Epidermal melanocyte (primary cell): ENCODE measurements around the gene CLIP1.
"Not testable (repeated sequence)": the region's sequence is repeated elsewhere in the genome, so short reads cannot be mapped to it uniquely, and the experiment has no call there.

ENCODE experiments used
- DNase-seq: peaks from one replicate; pipeline ENCODE4 v3.0.0; 2011; ENCODE audit warnings: low spot score; ENCODE audit not compliant: insufficient read length

Gene CLIP1

GRCh38 chr12:122421821-122422729 is at the start of gene CLIP1:
TSS of gene CLIP1 (minus strand) at chr12:122422669. CDS start at chr12:122380452, 42,217 bp downstream.
- peak; percentile 47 for DNase-seq

DNA sequence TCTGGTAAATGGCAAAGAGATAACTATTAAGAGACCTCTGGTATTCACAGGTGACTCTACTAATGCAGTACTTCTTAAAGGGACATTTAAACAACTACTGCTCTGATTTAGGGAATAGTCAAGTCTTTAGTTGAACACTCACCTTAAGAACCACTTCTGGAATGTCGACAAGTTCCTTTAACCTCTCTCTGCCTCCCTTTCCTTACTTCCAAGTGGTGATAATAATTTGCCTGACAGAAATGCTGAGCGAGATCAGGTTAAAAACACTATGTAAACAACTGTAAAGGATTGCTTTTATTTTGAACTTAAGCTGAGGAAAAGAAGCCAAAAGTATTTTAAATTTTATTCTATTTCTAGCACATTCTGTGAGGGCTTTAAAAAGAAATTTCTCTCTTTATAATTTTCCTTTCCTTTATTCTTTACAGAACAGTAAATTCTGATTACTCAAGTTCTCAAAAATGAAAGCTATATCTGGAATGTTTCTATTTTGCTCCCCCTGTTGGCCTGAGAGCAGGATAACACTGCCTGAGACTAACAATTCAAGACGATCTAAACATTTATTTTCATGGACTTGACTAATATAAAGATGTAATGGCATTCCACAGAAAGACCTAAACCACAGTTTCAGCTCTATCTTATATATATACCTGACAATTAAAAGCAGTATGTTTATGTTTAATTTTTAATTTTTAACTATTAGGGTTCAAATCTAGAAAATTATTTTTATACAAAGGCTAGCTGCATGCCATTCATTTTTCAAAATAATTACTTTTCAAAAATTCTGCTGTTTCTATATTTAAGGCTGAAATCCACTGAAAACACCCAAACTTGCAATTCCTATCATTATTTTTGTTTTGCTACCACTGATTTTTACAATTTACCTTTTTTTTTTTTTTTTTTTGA is 49.1 kb upstream of the CLIP1 start:
- DNase-seq = peak; percentile 30

DNA sequence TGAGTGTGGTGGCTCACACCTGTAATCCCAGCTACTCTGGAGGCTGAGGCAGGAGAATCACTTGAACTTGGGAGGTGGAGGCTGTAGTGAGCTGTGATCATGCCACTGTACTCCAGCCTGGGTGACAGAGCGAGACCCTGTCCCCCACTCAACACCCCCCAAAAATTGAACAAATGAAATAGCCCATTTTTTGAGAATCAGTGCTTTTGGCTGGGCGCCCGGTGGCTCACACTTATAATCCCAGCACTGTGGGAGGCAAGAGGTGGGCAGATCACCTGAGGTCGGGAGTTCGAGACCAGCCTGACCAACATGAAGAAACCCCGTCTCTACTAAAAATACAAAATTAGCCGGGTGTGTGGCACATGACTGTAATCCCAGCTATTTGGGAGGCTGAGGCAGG is 48.1 kb upstream of the CLIP1 start:
- DNase-seq = not testable (repeated sequence)

GRCh38 chr12:122469856-122470255 is 47.4 kb upstream of the CLIP1 start:
- not testable (repeated sequence) for DNase-seq

- DNase-seq = no peak
Measured at GRCh38 chr12:122467983-122468382, 45.5 kb upstream of the CLIP1 start.

GRCh38 chr12:122464317-122465042 is 42.0 kb upstream of the CLIP1 start:
- DNase-seq = peak; percentile 63

- DNase-seq = no peak
Measured at GRCh38 chr12:122460641-122461040, 38.2 kb upstream of the CLIP1 start.

GRCh38 chr12:122460061-122460460 is 37.6 kb upstream of the CLIP1 start:
- no peak for DNase-seq

DNA sequence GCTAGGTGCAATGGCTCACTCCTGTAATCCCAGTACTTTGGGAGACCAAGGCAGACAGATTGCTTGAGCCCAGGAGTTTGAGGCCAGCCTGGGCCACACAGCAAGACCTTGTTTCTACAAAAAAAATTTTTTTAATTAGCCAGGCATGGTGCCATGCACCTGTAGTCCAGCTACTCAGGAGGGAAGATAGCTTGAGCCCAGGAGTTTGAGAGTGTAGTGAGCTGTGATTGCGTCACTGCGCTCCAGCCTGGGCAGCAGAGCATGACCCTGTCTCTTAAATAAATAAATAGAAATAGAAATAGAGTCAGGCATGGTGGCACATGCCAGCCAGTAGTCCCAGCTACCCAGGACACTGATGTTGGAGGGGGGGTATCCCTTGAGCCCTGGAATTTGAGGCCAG is 36.7 kb upstream of the CLIP1 start:
- no peak for DNase-seq

DNA sequence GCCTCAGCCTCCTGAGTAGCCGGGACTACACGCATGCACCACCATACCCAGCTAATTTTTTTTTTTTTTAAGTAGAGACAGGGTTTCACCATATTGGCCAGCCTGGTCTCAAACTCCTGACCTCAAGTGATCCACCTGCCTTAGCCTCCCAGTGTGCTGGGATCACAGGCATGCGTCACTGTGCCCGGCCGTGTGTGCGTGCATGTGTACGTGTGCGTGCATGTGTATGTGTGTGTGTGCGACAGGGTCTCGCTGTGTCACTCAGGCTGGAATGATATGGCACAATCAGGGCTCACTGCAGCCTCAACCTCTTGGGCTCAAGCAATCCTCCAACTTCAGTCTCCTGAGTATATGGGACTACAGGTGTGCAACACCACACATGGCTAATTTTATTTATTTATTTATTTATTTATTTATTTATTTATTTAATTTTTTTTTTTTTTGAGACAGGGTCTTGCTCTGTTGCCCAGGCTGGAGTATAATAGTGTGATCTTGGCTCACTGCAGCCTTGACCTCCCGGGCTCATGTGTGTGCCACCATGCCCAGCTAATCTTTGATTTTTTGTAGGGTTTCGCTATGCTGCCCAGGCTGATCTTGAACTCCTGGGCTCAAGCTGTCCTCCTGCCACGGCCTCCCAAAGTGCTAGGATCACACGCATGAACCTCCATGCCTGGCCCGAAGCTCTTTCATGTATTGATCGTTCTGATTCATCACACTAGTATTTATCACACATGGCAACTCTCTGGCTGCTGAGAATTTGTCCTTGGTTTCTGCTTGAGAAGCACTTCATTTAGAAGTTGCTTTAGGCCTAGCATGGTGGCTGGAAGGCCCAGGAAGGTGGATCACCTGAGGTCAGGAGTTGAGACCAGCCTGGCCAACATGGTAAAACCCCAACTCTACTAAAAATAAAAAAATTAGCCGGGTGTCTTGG is 35.9 kb upstream of the CLIP1 start:
- no peak for DNase-seq

DNA sequence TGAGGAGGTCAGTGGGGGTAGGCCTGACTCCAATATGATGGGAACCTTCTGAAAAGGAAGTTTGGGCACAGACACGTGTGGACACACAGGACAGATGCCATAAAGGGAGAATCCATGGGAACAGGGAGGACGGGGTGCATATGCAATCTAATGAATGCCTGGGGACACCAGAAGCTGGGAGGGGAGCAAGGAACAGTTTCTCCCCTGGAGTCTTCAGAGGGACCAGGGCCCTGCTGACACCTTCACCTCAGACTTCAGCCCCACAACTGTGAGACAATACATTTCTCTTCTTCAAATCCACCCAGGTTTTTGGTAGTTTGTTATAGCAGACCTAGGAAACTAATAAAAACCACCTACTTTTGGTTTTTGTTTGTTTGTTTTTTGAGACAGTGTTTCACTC is 35.2 kb upstream of the CLIP1 start:
- DNase-seq = no peak

DNA sequence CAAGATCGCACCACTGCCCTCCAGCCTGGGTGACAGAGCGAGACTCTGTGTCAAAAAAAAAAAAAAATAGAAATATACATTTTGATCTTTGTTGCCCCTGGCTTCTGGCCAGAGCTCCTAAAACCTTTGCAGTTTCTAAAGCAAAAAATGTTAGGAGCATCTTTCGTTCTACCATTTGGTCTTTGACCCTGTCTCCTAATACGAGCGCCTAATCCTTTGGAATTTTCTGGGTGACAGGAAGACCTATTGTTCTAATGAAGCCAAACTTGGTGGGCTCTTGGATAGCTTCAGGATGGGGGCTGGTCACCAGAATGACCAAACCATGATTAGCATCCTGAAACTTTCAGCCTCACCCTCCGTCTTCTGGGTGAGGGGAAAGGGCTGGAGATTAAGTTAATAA is 32.3 kb upstream of the CLIP1 start:
- DNase-seq = no peak

DNA sequence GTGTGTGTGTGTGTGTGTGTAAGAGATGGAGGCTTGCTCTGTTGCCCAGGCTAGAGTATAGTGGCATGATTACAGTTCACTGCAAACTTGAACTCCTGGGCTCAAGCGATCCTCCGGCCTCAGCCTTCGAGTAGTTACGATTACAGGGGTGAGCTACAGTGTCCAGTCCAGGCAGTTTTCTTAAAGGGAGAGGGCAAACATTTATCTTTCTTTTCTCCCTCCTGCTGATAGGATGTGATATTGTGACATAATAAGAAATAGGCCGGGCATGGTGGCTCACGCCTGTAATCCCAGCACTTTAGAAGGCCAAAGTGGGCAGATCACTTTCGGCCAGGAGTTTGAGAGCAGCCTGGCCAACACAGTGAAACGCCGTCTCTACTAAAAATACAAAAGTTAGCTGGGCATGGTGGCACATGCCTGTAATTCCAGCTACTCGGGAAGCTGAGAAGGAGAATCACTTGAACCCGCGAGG is 31.8 kb upstream of the CLIP1 start:
- no peak for DNase-seq

DNA sequence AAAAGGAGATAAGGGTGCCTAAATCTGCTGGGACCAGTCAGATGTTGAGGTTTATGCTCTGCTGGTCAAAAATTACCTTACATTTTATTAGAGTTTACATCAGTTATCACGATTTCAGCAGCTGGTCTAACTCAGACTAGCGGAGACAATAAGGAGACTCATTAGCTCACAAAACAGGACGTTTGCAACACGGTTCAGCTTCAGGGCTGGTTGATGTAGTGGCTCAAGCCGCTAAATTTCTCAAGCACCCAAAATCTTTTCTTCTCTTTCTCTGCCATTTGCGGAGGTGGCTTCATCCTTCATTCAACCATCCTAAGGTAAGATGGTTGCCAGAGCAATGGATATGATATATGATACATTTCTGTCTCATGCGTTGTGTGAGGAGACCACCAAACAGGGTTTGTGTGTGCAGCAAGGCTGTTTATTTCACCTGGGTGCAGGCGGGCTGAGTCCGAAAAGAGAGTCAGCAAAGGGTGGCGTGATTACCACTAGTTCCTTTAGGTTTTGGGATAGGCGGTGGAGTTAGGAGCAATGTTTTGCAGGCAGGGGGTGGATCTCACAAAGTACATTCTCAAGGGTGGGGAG is 30.3 kb upstream of the CLIP1 start:
- DNase-seq = no peak

GRCh38 chr12:122449317-122449716 is 26.8 kb upstream of the CLIP1 start:
- no peak for DNase-seq

DNA sequence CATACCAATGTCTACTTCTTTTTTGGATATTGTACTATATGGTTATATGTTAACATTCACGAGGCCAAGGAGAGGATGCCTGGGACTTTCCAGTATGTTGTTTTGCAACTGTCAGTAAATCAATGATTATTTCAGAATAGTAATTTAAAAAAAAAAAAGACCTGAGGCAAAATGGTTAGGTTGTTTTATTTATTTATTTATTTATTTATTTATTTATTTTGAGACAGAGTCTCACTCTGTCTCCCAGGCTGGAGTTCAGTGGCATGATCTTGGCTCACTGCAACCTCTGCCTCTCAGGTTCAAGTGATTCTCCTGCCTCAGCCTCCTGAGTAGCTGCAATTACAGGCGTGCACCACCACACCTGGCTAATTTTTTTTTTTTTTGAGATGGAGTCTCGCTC is 25.4 kb upstream of the CLIP1 start:
- not testable (repeated sequence) for DNase-seq

DNA sequence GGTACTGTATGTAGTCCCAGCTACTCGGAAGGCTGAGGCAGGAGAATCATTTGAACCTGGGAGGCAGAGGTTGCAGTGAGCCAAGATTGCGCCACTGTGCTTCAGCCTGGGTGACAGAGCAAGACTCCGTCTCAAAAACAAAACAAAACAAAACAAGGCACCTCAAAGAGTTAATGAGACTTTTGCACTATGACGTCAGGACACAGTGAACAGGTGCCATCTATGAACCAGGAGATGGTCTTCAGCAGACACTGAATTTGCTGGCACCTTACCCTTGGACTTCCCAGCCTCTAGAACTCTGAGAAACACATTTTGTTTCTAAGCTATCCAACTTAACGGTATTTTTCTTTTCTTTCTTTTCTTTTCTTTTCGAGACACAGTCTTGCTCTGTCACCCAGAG is 23.9 kb upstream of the CLIP1 start:
- not testable (repeated sequence) for DNase-seq

DNA sequence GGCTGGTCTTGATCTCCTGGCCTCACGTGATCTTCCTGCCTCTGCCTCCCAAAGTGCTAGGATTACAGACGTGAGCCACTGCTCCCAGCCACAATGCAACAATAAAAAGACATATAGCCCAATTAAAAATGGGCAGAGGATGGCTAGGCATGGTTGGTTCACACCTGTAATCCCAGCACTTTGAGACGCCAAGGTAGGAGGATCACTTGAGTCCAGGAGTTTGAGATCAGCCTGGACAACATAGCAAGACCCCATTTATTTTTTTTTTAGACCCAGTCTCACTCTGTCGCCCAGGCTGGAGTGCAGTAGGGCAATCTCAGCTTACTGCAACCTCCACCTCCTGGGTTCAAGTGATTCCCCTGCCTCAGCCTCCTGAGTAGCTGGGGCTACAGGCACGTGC is 21.6 kb upstream of the CLIP1 start:
- not testable (repeated sequence) for DNase-seq

- DNase-seq = not testable (repeated sequence)
Measured at GRCh38 chr12:122438822-122439221, 16.4 kb upstream of the CLIP1 start.

GRCh38 chr12:122437656-122438121 is 15.2 kb upstream of the CLIP1 start:
- peak; percentile 25 for DNase-seq
